ENCODE results near the gene PSMG1. TPM values are rescaled to one million over a fixed set of nuclear protein-coding genes. Genes with fewer than 3 reads are reported as not detected.
"Not testable (repeated sequence)": the region's sequence is repeated elsewhere in the genome, so short reads cannot be mapped to it uniquely, and the experiment has no call there.

The PSMG1 gene
- total RNA-seq, 1 donor from 2014 or later, result 30.2 TPM

- not testable (repeated sequence) for DNase-seq (ENCODE audit: low read depth)
These were observed 26.0 kb downstream of the PSMG1 start for GRCh38 chr21:39157241-39157640.

- no peak for DNase-seq (ENCODE audit: low read depth)
These were observed 27.2 kb downstream of the PSMG1 start for GRCh38 chr21:39156024-39156423.

- DNase-seq (ENCODE audit: low read depth), result peak; percentile 67
These were observed 27.7 kb downstream of the PSMG1 start for GRCh38 chr21:39155578-39155977.

- peak; percentile 68 for DNase-seq (ENCODE audit: low read depth)
These were observed 29.4 kb downstream of the PSMG1 start for GRCh38 chr21:39153842-39154241.

- DNase-seq (ENCODE audit: low read depth), result peak; percentile 72
These were observed 29.9 kb downstream of the PSMG1 start for GRCh38 chr21:39153373-39153772.

GRCh38 chr21:39152271-39152670 lies 31.0 kb downstream of the PSMG1 start:
- DNase-seq (ENCODE audit: low read depth), result no peak

GRCh38 chr21:39150877-39151276 lies 32.4 kb downstream of the PSMG1 start:
- no peak for DNase-seq (ENCODE audit: low read depth)

- no peak for DNase-seq (ENCODE audit: low read depth)
These were observed 32.9 kb downstream of the PSMG1 start for GRCh38 chr21:39150316-39150715.

- DNase-seq (ENCODE audit: low read depth), result no peak
These were observed 33.4 kb downstream of the PSMG1 start for GRCh38 chr21:39149882-39150281.

- no peak for DNase-seq (ENCODE audit: low read depth)
These were observed 34.3 kb downstream of the PSMG1 start for GRCh38 chr21:39148975-39149374.

- DNase-seq (ENCODE audit: low read depth), result no peak
These were observed 39.1 kb downstream of the PSMG1 start for GRCh38 chr21:39144191-39144590.

- no peak for DNase-seq (ENCODE audit: low read depth)
These were observed 40.3 kb downstream of the PSMG1 start for GRCh38 chr21:39142972-39143371.

- peak; percentile 25 for DNase-seq (ENCODE audit: low read depth)
These were observed 41.7 kb downstream of the PSMG1 start for GRCh38 chr21:39141502-39141901.

GRCh38 chr21:39137248-39138178 lies 45.7 kb downstream of the PSMG1 start:
- no peak for DNase-seq (ENCODE audit: low read depth)

GRCh38 chr21:39136711-39137110 lies 46.5 kb downstream of the PSMG1 start:
- no peak for DNase-seq (ENCODE audit: low read depth)

- DNase-seq (ENCODE audit: low read depth), result peak; percentile 21
These were observed 47.1 kb downstream of the PSMG1 start for GRCh38 chr21:39136138-39136537.

- DNase-seq (ENCODE audit: low read depth), result no peak
These were observed 48.9 kb downstream of the PSMG1 start for GRCh38 chr21:39134288-39134810.

GRCh38 chr21:39132248-39132647 lies 51.0 kb downstream of the PSMG1 start:
- no peak for DNase-seq (ENCODE audit: low read depth)

GRCh38 chr21:39131791-39132190 lies 51.5 kb downstream of the PSMG1 start:
- DNase-seq (ENCODE audit: low read depth), result no peak

- no peak for DNase-seq (ENCODE audit: low read depth)
These were observed 55.7 kb downstream of the PSMG1 start for GRCh38 chr21:39127506-39127905.

- no peak for DNase-seq (ENCODE audit: low read depth)
These were observed 56.8 kb downstream of the PSMG1 start for GRCh38 chr21:39126486-39126806.

- DNase-seq (ENCODE audit: low read depth), result peak; percentile 77
These were observed 57.3 kb downstream of the PSMG1 start for GRCh38 chr21:39125752-39126485.
